Pancreas (tissue), 10 donors: ENCODE data around the gene XIST. TPM values are rescaled to one million over a fixed set of nuclear protein-coding genes. Genes with fewer than 3 reads are reported as not detected.
"Not testable (repeated sequence)": the region's sequence is repeated elsewhere in the genome, so short reads cannot be mapped to it uniquely, and the experiment has no call there.

Experiments
- ATAC-seq, 4 donors: fragments of 200-7000 bp; cut with Tn5 transposase; one replicate each; pipeline versions ENCODE4 v1.8.0 to v1.9.1; 2020; ENCODE audit warnings: mild to moderate bottlenecking in 4 of 4, moderate library complexity in 4 of 4
- DNase-seq, 6 donors: peaks; one replicate each; pipeline ENCODE4 v3.0.0-alpha.2; 2020
- FAIRE-seq: peaks from 2 replicates; lab custom pipeline; 2012; peaks lifted over from hg19 to GRCh38; lab: Jason Lieb, UNC
- H3K27ac ChIP-seq, 4 donors: fragments of 200-600 bp; sonication (generic); 1 replicate in 3 of 4; 2 replicates in 1 of 4; pipeline versions ENCODE4 v1.5.0 to v1.8.0; 2020
- H3K27me3 ChIP-seq, 4 donors: fragments of 200-600 bp; one replicate each; pipeline ENCODE4 v1.8.0; 2021
- H3K36me3 ChIP-seq, 3 donors: fragments of 200-600 bp; sonication (generic) in 1 of 3; one replicate each; pipeline versions ENCODE4 v1.5.0 to v1.8.0; 2020 to 2021
- H3K4me1 ChIP-seq, 3 donors: fragments of 200-600 bp; one replicate each; pipeline ENCODE4 v1.8.0; 2021
- H3K4me3 ChIP-seq, 4 donors: fragments of 200-600 bp; sonication (generic) in 2 of 4; one replicate each; pipeline versions ENCODE4 v1.5.0 to v1.8.0; 2020 to 2021
- H3K9me3 ChIP-seq, 4 donors: fragments of 200-600 bp; one replicate each; pipeline ENCODE4 v1.8.0; 2021
- WGBS, 2 donors: extraction: QIAGEN DNeasy Blood & Tissue Kit; methylation state at CpG; one replicate each; pipeline ENCODE4 v1.1.7; 2013; 5-methylcytosine and 5-hydroxymethylcytosine counted together
- intact Hi-C, 3 donors: fragments of 100-400 bp; cut with DNase I; formaldehyde crosslinking; loops; one replicate each; pipeline versions ENCODE4 v1.11.1 to v1.14.2; 2022
- polyA plus RNA-seq, 2 donors: library from polyadenylated mRNA; stranded (reverse); fragments of 200-250 nt; gene quantifications; one replicate each; pipeline ENCODE4 v1.2.3, GENCODE V29; 2013
- total RNA-seq, 6 donors: library from RNA; stranded (reverse); fragmentation: NEBNext Ultra II Directional in 4 of 6; extraction: Animal tissue kit (Norgen Biotek cat#: 25700) in 4 of 6; gene quantifications; one replicate each; pipeline versions ENCODE4 v1.2.1 to v1.2.4, GENCODE V29; 2021 to 2023
- TF ChIP-seq, protein P1 (sequence below), 4 donors: fragments of 200-600 bp; sonication (generic) in 3 of 4; IDR thresholded peaks; one replicate each; pipeline versions ENCODE4 v1.5.0 to v1.8.0; 2021; ENCODE audit warnings: antibody characterized with exemption in 4 of 4
- donor health status: healthy with polysubstance abuse.
- donor health status: DM: no; HTN: no; CAD: no; lungs with moderate emphysema.
- donor health status: DM: no; HTN: no; CAD: no.
- donor health status: control.
- donor health status: control.
- donor health status: Bipolar disorder and iron deficiency.
- donor health status: DM: yes; HTN: yes; CAD: no.
- donor health status: DM: no; HTN: no; CAD: no.
- donor health status: DM: no; HTN: no; CAD: no.
- donor health status: DM: yes; HTN: yes; CAD: no.

The XIST gene
- total RNA-seq (100 to 1,000 TPM in 4 of 6 donors, 10 to 100 TPM in 1, under 1 TPM in 1; 0.12 to 195 (median 137) TPM), polyA plus RNA-seq (100 to 1,000 TPM in 1 of 2 donors, not detected in 1; 409 TPM)

DNA sequence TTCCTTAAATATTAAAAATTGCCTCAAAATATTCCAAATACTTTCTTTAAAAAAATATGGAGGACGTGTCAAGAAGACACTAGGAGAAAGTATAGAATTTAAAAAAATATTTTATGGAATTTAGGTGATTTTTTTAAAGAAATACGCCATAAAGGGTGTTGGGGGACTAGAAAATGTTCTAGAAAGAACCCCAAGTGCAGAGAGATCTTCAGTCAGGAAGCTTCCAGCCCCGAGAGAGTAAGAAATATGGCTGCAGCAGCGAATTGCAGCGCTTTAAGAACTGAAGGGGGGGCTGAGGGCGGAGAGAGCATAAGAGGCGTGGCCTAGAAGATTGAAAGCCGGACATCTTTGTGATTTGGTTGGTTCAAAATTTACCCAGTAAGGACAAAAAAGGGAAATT is at the start of gene XIST:
XIST (minus strand) TSS at position 248 of the 400 bp plus-strand sequence.
- peak within 1 kb of the TSS; percentile 67 to 86 (median 80) for H3K27ac ChIP-seq
- TF ChIP-seq, protein P1, sequence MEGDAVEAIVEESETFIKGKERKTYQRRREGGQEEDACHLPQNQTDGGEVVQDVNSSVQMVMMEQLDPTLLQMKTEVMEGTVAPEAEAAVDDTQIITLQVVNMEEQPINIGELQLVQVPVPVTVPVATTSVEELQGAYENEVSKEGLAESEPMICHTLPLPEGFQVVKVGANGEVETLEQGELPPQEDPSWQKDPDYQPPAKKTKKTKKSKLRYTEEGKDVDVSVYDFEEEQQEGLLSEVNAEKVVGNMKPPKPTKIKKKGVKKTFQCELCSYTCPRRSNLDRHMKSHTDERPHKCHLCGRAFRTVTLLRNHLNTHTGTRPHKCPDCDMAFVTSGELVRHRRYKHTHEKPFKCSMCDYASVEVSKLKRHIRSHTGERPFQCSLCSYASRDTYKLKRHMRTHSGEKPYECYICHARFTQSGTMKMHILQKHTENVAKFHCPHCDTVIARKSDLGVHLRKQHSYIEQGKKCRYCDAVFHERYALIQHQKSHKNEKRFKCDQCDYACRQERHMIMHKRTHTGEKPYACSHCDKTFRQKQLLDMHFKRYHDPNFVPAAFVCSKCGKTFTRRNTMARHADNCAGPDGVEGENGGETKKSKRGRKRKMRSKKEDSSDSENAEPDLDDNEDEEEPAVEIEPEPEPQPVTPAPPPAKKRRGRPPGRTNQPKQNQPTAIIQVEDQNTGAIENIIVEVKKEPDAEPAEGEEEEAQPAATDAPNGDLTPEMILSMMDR (IDR thresholded peaks at IDR 0.05): no peak
- H3K4me1 ChIP-seq: no peaks in the 10 kb centered on the region
- intact Hi-C loops: no loop called here
- peak within 1 kb of the TSS; percentile 29 to 42 (median 38) for H3K4me3 ChIP-seq
- DNase-seq: peak in 3 of 6 donors; percentile 72 to 83 (median 73)
- H3K36me3 ChIP-seq: no peaks in the 10 kb centered on the region
- ATAC-seq: peak; percentile 61 to 79 (median 64)
- no peaks in the 10 kb centered on the region for H3K27me3 ChIP-seq
- no peaks in the 10 kb centered on the region for H3K9me3 ChIP-seq
- WGBS, 2 donors: 58 to 85% methylated on average over 8 of the region's 8 CpGs
- FAIRE-seq: peak; percentile 95

DNA sequence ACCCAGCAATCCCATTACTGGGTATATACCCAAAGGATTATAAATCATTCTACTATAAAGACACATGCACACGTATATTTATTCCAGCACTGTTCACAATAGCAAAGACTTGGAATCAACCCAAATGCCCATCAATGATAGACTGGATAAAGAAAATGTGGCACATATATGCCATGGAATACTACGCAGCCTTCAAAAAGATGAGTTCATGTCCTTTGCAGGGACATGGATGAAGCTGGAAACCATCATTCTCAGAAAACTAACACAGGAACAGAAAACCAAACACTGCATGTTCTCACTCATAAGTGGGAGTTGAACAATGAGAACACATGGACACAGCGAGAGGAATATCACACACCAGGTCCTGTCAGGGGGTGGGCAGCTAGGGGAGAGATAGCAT is 45.8 kb upstream of the XIST start:
- H3K4me3 ChIP-seq, H3K9me3 ChIP-seq, H3K36me3 ChIP-seq, FAIRE-seq, H3K27me3 ChIP-seq, H3K27ac ChIP-seq, H3K4me1 ChIP-seq, DNase-seq, ATAC-seq, intact Hi-C loops: not testable (repeated sequence)
- 79 to 88% methylated on average over 3 of the region's 3 CpGs for WGBS, 2 donors

DNA sequence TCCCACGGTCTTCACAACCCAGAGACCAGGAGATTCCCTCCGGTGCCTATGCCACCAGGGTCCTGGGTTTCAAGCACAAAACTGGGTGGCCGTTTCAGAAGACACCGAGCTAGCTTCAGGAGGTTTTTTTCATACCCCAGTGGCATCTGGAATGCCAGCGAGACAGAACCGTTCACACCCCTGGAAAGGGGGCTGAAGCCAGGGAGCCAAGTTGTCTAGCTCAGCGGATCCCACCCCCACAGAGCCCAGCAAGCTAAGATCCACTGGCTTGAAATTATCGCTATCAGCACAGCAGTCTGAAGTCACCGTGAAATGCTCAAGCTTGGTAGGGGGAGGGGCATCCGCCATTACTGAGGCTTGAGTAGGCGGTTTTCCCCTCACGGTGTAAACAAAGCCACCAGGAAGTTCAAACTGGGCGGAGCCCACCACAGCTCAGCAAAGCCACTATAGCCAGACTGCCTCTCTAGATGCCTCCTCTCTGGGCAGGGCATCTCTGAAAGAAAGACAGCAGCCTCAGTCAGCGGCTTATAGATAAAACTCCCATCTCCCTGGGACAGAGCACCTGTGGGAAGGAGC is 40.1 kb upstream of the XIST start:
- H3K4me1 ChIP-seq, H3K4me3 ChIP-seq, H3K36me3 ChIP-seq: not testable (repeated sequence)

DNA sequence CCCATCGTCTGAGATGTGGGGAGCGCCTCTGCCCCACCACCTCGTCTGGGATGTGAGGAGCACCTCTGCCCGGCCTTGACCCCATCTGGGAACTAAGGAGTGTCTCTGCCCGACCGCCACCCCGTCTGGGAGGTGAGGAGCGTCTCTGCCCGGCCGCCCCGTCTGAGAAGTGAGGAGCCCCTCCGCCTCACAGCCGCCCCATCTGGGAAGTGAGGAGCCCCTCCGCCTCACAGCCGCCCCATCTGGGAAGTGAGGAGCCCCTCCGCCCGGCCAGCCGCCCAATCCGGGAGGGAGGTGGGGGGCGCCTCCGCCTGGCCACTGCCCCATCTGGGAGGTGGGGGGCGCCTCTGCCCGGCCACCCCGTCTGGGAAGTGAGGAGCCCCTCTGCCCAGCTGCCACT is 29.7 kb upstream of the XIST start:
- H3K4me3 ChIP-seq, intact Hi-C loops, H3K4me1 ChIP-seq, H3K9me3 ChIP-seq, H3K36me3 ChIP-seq, FAIRE-seq, H3K27ac ChIP-seq, H3K27me3 ChIP-seq, ATAC-seq: not testable (repeated sequence)
- 89 to 92% methylated on average over 21 to 24 of the region's 24 CpGs for WGBS, 2 donors
- peak in 1 of 6 donors; percentile 55 for DNase-seq

More for the DNA sequence above, 40.1 kb upstream of the XIST start:
- DNase-seq, ATAC-seq, intact Hi-C loops, H3K27ac ChIP-seq, H3K27me3 ChIP-seq, FAIRE-seq, H3K9me3 ChIP-seq: not testable (repeated sequence)
- 48 to 77% methylated on average over 14 of the region's 14 CpGs for WGBS, 2 donors

GRCh38 chrX:73877687-73878086 is 25.2 kb upstream of the XIST start:
- Histone ChIP-seq H3K36me3 (no peaks in the 10 kb centered on the region), H3K4me3 (no peak overlapping the region), H3K27ac (no peak overlapping the region), H3K4me1 (no peaks in the 10 kb centered on the region), H3K27me3 (no peaks in the 10 kb centered on the region), H3K9me3 (no peaks in the 10 kb centered on the region)
- no peak for DNase-seq
- no peak for ATAC-seq
- intact Hi-C loops: no loop called here
- FAIRE-seq: no peak
- TF ChIP-seq, protein P1 (IDR thresholded peaks at IDR 0.05): no peak

- TF ChIP-seq, protein P1 (IDR thresholded peaks at IDR 0.05): no peak
- H3K4me1 ChIP-seq: no peaks in the 10 kb centered on the region
- FAIRE-seq (no peak), ATAC-seq (no peak), DNase-seq (no peak)
- H3K9me3 ChIP-seq: no peaks in the 10 kb centered on the region
- H3K27ac ChIP-seq: no peak overlapping the region
- no peak overlapping the region for H3K4me3 ChIP-seq
- WGBS, 2 donors: 82 to 83% methylated on average over 2 of the region's 2 CpGs
- intact Hi-C loops: no loop called here
- H3K36me3 ChIP-seq: no peaks in the 10 kb centered on the region
- no peaks in the 10 kb centered on the region for H3K27me3 ChIP-seq
These were observed 24.4 kb upstream of the XIST start for GRCh38 chrX:73876911-73877310.
